PFSK-1 (cell line): ENCODE measurements around the gene TSGA10.

Source experiments
- FOXP2 ChIP-seq: optimal IDR thresholded peaks from 2 replicates; pipeline ENCODE3; 2011; ENCODE audit warnings: borderline replicate concordance, control low read depth, inconsistent platforms; ENCODE audit not compliant: insufficient read depth; ENCODE audit errors: extremely low read length, extremely low read depth
- POLR2AphosphoS5 ChIP-seq: IDR thresholded peaks from 2 replicates; pipeline ENCODE4 v1.6.1; 2012; ENCODE audit warnings: low read depth, mild to moderate bottlenecking, control low read depth, low read length, moderate library complexity
- SIN3A ChIP-seq: IDR thresholded peaks from 2 replicates; pipeline ENCODE4 v1.6.1; 2012; ENCODE audit warnings: mild to moderate bottlenecking, low read length, moderate library complexity, borderline replicate concordance; ENCODE audit not compliant: insufficient read depth
- TAF1 ChIP-seq: IDR thresholded peaks from 2 replicates; pipeline ENCODE4 v1.6.1; 2012; ENCODE audit warnings: low read length, control low read depth, borderline replicate concordance; ENCODE audit not compliant: insufficient read depth
- TF ChIP-seq, protein P1 (sequence below), 2 experiments: IDR thresholded peaks; 2 replicates each; pipeline versions ENCODE4 v1.6.1 to v1.8.0; 2011 to 2012; ENCODE audit warnings: low read depth in 2 of 2, low read length in 2 of 2, control low read depth in 1 of 2, inconsistent platforms in 1 of 2, mild to moderate bottlenecking in 1 of 2, moderate library complexity in 1 of 2; ENCODE audit not compliant: insufficient read depth in 1 of 2

DNA sequence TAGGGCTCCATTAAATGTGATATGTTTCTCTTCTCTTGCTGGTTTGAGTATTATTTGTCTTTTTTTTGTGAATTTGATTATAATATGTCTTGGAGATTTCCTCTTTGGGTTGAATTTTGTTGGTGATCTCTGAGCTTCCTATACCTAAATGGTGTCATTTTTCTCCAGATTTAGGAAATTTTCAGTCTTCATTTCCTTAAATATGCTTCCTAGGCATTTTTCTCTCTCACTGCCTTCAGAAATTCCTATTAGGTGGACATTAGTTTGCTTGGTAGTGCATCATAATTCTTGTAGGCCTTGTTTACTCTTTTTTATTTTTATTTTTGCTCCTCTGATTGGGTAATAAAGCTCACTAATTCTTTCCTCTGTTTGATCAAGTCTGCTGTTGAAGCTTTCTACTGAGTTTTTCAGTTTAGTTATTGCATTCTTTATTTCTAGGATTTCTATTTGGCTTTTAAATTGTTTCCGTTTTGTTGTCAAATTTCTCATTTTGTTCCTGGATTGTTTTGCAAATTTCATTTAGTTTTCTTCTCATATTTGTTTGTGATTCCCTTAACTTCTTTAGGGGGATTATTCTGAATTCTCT lies 182.1 kb downstream of the TSGA10 start:
- TF ChIP-seq, protein P1, sequence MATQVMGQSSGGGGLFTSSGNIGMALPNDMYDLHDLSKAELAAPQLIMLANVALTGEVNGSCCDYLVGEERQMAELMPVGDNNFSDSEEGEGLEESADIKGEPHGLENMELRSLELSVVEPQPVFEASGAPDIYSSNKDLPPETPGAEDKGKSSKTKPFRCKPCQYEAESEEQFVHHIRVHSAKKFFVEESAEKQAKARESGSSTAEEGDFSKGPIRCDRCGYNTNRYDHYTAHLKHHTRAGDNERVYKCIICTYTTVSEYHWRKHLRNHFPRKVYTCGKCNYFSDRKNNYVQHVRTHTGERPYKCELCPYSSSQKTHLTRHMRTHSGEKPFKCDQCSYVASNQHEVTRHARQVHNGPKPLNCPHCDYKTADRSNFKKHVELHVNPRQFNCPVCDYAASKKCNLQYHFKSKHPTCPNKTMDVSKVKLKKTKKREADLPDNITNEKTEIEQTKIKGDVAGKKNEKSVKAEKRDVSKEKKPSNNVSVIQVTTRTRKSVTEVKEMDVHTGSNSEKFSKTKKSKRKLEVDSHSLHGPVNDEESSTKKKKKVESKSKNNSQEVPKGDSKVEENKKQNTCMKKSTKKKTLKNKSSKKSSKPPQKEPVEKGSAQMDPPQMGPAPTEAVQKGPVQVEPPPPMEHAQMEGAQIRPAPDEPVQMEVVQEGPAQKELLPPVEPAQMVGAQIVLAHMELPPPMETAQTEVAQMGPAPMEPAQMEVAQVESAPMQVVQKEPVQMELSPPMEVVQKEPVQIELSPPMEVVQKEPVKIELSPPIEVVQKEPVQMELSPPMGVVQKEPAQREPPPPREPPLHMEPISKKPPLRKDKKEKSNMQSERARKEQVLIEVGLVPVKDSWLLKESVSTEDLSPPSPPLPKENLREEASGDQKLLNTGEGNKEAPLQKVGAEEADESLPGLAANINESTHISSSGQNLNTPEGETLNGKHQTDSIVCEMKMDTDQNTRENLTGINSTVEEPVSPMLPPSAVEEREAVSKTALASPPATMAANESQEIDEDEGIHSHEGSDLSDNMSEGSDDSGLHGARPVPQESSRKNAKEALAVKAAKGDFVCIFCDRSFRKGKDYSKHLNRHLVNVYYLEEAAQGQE (IDR thresholded peaks at IDR 0.05; ENCODE audit: insufficient read depth in 1 of 2, low read depth in 2 of 2, low read length in 2 of 2), result no peak
- TF ChIP-seq SIN3A, result no peak
- TF ChIP-seq POLR2AphosphoS5, result no peak
- TF ChIP-seq TAF1, result no peak
- TF ChIP-seq FOXP2, result no peak
